GM12801 (cell line): ENCODE data around the gene SMURF1.

ENCODE experiments used
- TF ChIP-seq, protein P1 (sequence below): IDR thresholded peaks from one replicate; pipeline ENCODE4 v1.5.1; 2011; ENCODE audit warnings: control low read depth; ENCODE audit not compliant: insufficient read length; ENCODE audit errors: extremely low read depth

Gene SMURF1

DNA sequence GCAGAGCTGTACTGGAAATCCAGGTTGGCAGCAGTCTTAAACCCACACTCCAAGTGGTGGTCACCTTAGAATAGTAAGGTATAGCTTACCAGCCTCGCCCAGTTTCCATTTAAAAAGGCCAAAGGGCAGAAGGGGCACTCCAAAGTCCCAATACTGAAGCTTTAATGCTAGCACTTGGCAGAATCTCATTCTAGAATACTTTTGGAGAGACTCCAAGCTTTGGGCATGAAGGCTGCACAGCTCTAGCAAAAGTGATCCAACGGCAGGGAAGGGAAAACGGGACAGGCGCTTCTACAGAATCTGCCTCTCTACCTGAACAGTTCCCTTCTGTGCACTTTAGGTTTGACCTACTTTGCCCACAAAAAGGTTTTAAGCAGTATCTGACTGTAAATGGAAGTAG is 19.7 kb downstream of the SMURF1 start:
- TF ChIP-seq, protein P1, sequence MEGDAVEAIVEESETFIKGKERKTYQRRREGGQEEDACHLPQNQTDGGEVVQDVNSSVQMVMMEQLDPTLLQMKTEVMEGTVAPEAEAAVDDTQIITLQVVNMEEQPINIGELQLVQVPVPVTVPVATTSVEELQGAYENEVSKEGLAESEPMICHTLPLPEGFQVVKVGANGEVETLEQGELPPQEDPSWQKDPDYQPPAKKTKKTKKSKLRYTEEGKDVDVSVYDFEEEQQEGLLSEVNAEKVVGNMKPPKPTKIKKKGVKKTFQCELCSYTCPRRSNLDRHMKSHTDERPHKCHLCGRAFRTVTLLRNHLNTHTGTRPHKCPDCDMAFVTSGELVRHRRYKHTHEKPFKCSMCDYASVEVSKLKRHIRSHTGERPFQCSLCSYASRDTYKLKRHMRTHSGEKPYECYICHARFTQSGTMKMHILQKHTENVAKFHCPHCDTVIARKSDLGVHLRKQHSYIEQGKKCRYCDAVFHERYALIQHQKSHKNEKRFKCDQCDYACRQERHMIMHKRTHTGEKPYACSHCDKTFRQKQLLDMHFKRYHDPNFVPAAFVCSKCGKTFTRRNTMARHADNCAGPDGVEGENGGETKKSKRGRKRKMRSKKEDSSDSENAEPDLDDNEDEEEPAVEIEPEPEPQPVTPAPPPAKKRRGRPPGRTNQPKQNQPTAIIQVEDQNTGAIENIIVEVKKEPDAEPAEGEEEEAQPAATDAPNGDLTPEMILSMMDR = no peak

DNA sequence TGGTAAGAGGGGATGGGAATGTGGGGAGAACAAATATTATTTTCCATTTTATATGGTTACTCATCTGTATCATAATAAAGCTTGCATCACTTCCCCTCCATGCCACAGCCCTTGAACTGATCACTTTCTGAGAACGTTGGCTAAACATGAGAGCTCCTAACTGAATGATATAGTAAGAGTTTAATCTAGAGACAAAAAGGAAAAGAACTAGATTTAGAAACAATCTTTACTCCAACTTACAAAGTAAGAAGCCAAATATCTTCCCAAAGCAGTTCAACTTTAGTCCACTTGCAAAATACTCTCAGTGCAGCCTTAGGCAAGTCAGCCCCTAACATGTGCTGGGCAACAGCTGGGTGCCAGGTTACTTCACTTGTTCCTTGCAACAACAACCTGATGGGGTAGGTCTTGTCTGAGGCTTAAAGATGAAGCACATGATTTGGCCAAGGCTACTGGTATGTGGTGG is 20.3 kb downstream of the SMURF1 start:
- TF ChIP-seq, protein P1 = no peak

DNA sequence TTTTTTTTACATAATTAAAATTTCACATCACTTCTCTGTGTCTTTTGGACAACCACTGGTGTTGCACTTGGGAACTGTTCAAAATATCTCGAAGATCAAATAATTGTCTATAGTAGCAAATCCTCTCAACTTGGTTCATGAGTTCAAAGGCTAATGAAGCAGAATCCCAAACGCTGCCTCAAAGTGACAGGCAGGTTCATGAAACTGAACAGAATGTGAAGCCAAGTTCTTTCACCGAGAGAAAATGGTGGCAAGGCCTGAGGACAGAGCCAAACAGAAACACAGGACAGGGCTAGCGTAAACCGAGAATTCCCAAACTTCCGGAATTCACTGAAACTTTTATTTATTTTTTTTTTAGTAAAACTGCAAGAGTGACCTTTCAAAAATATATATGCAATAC is 21.1 kb downstream of the SMURF1 start:
- TF ChIP-seq, protein P1 = no peak

DNA sequence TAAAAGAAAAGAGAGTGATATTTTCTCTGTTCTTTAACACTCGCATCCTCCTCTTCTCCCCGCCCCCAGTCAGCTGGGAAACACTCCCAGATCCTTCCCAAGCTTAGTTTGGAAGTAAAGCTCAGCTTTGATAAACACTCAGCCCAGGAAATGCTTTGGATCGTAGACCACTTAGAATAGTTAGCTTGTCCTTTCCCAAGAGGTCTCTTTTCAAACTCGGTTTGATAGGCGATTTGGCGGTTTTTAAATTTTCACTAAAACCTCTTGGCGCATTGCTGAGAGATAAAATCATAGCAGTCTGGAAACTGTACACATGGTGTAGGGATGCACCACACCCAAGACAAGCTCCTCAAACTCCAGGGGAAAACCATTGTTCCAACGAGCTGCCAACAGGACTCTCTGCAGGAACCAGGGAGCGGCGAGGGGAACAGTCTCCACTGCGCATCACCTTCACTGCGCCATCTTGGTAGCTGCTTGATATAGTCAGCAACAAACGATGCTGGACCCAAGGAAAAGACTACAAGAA is 22.3 kb downstream of the SMURF1 start:
- TF ChIP-seq, protein P1 = no peak

DNA sequence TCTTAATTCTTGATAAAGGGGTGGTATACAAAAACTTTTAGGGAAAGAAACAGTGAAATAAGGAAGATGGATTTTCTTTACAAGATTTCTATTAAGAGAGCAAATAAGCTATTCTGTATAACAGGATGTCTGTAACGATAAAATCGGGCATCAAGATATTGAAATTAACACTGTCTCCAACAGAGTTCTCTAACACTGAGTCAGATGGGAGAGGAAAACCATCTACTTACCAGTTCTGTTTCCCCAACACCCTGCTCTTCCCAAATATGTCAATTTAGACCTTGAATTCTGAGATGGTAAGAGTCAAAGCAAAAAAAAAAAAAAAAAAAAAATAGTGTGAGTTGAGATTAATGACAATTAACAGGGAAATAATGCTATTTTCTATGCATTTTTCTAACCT is 23.0 kb downstream of the SMURF1 start:
- TF ChIP-seq, protein P1 = no peak

DNA sequence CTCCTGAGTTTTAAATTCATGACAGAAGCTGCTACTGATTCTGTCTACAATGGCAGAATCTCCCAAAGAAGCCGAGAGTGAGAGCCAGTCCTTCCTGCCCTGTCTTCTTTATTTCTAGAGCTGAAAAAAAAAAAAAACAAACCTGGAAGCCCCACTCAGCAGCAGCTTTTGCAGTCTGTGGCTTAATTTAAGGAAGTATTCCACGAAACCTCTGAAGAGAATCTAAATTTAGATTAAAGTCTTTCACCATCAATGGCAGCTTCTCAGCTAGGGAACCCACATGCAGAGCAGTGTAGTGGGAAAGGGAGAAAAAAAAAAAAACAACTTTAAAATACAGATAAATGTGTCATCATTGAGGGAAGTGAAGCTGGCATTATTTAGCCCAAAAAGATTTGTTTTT is 23.4 kb downstream of the SMURF1 start:
- TF ChIP-seq, protein P1 = no peak

DNA sequence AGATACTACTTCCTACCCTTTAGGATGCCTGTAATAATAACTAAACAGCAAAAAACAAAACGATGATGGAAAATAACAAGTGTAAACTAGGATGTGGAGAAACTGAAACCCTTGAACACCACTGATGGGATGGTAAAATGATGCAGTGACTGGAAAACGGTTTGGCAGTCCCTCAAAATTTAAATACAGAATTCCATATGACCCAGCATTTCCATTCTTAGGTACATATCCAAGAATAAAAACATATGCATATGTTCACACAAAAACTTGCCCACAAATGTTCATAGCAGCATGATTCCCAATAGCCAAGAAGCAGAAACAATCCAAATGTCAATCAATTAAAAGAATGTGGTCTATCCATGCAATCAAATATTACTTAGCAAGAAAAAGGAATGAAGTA is 25.8 kb downstream of the SMURF1 start:
- TF ChIP-seq, protein P1 = no peak
